HG02610 (cell line): Measurements from ENCODE around the gene TBX21.

Experiments
- ATAC-seq: cut with Tn5 transposase; IDR thresholded peaks from one replicate; pipeline ENCODE4 v1.9.1; 2021; ENCODE audit warnings: mild to moderate bottlenecking, moderate library complexity; ENCODE audit not compliant: unreplicated experiment

Gene TBX21

DNA sequence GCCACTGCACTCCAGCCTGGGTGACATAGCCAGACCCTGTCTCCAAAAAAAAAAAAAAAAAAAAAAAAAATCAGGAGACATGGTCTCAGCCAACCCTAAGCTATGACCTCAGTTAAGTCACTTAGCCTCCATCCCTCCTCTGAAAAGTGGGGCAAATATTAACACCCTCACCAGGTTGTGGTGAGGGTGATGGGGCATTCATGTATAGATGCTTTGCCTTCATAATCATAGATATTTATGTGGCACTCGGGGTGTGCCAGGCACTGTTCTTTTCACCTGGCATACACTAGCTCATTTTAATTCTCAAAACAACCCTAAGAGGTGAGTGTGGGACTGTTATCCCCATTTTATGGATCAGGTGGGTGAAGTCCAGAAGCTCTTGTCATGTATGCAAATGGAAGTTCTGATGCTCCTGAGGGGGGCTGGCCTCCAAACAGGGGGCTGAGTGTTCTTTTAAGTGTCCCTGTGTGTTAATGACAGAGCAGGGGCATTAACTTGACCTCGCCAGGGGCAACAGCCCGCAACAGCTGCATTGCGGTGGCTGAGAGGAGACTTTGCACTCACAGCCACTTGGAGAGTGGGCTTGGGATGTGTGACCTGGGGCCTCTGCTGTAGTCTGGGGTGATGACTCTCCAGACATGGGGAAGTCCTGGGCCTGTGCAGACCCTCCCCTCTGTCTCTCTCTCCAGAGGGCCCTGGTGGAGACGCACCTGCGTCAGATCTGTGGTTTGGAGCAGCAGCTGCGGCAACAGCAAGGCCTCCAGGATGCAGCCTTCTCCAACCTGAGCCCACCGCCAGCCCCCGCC is 34.9 kb upstream of the TBX21 start:
- no peak for ATAC-seq

DNA sequence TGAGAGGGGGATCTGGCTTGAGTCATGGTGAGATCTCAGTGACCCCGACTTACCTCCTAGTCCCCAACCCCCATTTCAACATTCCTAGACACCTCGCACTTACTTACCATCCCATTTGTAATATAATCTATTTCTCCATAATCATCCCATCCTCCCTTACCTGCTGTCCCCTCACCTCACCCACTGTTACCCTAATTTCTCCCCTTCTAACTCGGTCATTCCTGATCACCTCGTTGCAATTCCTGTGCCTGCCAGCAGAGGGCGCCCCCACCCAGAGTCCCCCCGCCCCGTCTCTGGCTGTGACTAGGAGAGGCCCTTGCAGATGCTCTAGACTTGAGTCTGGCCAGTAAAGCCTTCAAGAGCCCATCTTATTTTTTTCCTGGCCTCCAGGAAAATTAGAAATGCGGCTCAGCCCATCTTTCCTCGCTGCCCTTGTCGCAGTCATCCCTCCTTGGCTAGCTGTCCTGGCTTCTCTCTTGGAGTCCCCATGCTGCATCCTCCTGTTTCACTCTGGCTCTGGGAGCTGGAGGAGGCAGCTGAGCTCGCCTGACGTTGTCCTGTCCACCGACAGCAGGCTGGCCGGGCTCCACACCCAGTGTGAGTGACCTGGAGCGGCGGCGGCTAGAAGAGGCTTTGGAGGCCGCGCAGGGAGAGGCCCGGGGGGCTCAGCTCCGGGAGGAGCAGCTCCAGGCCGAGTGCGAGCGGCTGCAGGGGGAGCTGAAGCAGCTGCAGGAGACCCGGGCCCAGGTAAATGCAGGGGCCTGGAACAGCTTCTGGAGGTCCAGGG is 34.1 kb upstream of the TBX21 start:
- no peak for ATAC-seq

DNA sequence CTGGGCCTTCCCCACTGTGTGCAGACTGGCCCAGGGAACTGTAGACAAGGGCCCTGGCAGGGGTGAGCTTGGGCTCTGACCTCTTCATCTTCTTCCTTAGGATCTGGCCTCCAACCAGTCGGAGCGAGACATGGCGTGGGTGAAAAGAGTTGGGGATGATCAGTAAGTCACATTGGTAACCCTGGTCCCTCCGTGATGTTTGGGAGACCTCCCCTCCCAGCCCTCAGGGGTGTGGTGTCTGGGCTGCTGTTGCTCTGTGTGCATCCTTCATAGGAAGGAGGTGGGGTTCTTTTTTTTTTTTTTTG is 33.5 kb upstream of the TBX21 start:
- no peak for ATAC-seq

DNA sequence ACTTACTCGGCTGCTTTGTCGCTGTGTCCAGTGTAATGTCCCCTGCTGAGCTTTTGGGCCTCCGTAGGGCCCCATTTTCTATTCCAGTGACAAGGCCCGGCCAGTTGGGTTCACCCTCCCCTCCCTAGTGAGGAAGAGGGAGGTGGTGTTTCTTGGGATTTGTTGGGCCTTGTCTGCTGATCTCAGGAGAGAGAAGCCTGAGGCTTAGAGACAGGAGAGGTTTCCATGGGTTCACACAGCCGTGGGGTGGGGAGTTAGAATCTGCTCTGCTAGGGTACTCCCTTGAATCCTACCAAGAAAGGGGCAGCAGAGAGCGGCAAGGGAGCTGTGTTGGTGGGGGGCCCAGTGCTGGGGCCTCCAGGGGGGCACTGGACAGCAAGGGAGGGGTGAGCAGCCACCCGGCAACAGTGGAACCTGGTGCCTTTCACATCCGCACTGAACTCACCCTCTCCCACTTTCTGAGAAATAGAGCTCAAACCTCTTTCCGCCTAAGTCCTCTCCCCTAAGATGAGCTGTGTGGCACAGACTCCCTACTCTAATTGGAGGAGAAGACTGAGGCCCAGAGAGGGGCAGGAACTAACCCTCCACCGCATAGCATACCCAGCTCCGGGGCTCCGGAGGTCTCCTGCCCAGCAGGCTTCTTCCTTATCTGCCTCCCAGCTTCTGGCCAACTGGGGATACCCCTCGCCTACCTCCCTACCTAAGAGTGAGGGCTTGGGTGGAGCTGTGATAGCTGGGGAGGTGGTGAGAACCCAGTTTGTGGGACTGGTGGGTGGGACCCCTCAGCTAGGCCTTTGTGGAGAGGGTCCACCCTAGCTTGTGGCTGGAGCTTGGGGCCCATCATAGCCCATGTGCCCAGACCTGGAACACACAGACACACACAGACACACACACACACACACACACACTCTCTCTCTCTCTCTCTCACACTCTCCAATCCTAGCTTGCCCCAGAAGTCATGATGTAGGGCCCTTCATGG is 32.3 kb upstream of the TBX21 start:
- no peak for ATAC-seq

DNA sequence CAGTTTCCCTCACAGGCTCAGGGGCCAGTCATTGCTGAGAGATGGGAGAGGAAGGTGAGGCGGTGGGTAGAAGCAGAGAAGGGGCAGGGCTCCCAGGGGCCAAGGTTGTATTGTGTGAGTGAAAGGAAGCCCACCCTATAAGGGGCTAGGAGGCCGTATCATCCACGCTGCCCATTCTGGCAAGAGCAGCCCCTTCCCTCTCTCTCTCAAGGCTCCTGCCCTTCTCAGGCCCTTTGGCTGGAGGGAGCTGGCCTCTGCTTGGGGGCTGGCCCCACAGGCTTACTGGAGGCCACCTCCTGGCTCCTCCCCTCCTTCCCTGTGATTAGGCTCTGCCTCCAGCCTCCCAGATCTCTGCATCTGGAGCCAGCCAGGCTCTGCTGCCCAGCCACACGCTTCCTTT is 31.4 kb upstream of the TBX21 start:
- ATAC-seq: no peak

DNA sequence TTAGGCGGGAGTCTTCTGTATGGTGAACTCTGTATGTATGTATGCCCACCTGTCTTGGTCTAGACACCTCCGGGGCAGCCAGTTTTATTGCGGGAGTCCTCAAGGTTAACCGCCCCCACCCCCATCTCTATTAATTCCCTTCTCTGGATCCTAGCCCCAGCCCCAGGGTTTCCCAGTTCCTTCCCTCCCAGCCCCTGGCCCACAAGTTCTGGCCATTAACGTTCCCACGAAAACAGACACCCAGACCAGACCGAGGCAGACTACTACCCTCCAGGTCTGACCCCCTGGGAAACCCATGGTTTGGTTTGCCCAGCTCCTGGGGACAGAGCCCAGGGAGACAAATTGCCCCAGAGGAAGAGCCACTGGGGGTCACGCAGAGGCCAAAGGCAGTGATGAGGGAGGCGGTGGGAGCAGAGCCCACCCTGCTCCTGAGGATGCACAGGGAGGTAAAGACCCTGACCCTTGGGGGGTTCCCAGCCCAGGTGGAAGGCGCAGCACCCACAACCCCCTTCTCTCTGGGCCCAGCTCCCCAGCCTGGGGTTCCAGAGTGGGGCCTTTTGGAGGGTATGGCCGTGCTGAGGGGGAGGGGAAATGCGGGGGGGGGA is 30.5 kb upstream of the TBX21 start:
- ATAC-seq: no peak

DNA sequence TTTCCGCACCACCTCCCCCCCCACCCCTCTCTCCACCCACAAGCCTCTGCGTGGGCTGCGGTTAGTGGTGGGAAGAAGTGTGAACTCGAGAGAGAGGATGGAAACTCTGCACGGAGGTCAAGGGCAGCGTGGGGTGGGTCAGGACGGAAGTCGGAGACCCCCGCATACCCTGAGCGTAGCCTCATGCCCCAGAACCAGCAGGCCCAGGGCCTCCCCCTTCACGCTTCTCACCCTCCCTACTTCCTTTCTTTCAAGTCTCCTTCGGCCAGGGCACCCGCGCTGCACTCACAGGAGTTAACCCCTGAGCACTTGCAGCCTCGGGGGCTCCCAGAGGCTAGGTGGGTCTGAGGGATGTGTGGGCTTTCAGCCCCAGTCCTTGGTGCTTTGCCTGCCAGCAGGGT is 29.8 kb upstream of the TBX21 start:
- no peak for ATAC-seq

DNA sequence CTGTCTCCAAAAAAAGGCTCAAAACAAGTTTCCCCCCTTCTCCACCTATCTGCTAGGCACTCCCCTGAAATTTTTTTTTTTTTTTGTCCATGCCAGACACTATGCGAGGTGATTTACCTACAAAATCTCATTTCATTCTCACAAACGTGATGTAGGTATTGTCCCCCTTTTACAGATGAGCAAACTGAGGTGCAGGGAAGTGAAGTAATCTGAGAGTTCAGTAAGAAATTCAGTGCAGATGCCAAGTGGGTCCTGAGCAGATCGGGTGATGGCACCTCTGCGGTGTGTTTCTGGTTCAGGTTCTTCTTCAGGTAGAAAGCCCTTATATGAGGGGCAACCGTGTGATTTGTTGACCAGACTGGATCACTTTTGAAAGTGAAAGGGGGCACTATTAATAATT is 29.4 kb upstream of the TBX21 start:
- no peak for ATAC-seq

DNA sequence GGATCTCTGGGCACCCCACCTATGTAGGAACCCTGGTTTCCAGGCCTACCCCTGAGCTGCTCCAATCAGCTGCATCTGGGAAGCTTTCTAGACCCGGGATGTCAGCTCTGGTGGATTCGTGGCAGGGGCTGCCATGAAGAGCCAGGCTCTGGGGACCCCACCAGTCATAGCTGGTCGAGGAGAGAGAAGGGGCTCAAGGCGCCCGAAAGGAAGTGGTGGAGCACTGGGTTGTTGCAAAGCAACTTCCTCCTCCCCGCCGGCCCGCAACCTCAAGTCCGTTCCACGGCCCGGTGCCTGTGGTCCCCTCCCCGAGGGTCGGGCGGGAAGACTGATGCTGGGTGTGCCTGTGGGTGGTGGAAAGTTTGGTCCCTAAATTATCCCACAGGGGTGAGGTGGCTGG is 28.9 kb upstream of the TBX21 start:
- ATAC-seq: no peak

DNA sequence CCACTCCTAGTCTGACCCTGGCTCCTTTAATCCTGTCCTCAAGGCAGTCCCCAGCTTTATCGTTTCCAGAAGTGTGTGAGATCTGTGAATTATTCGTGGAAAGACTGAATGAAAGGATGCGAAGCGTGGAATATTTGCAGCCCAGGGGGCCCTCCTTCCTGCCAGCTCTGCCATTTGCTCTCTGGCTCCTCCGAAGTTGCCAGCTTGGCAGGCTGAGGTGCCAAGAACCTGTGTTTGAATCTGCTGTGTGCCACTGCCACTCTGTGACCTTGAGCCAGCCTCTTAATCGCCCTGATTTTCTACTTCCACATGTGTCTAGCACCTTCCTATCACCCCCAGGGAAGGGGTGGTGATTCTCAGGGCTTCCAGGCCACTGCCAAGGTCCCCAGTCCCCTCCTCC is 28.3 kb upstream of the TBX21 start:
- ATAC-seq: no peak

DNA sequence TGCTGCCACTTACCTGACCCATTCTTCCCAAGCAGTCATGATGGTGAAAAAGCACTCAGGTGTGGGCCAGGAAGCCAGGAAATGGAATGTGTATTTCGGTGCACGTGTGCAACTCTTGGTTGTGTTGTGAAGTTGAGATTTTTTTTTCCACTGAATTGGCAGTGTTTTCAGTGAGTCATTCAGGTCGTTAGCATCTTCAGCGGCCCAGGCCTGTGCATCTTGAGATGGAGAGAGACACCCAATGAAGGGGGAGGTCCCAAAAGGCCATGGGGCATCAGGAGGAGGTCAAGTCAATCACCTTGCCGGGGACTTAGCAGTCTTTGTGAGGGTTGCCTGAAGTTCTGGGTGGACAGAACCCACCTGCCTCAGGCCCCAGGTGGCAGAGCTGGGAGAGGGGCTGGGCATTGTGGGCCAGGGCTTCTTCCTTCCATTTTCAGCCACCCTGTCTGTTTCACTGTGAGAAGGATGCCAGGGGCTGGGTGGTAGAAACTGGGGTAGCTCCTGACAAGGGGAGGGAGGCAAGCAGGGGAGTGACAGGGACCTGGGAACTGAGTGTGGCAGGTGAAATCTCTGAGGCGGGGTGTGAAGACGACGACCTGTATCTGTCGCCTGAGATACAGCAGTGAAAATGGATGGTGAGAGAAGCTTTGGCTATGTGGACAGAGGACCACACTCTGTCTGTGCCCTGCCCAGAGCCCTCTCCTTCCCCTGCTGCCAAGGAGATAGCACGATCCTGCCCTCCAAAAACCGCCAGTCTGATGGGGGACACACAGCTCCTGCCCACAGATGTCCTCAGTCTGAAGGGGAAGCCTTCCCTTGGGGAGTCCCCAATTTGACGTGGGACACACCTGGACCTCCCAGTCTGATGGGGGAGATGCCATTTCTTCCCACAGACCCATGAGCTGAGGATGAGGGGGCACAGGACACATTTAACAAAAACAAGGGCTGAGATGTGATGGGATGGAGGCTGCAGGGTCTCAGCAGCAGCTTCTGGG is 27.2 kb upstream of the TBX21 start:
- ATAC-seq: no peak

DNA sequence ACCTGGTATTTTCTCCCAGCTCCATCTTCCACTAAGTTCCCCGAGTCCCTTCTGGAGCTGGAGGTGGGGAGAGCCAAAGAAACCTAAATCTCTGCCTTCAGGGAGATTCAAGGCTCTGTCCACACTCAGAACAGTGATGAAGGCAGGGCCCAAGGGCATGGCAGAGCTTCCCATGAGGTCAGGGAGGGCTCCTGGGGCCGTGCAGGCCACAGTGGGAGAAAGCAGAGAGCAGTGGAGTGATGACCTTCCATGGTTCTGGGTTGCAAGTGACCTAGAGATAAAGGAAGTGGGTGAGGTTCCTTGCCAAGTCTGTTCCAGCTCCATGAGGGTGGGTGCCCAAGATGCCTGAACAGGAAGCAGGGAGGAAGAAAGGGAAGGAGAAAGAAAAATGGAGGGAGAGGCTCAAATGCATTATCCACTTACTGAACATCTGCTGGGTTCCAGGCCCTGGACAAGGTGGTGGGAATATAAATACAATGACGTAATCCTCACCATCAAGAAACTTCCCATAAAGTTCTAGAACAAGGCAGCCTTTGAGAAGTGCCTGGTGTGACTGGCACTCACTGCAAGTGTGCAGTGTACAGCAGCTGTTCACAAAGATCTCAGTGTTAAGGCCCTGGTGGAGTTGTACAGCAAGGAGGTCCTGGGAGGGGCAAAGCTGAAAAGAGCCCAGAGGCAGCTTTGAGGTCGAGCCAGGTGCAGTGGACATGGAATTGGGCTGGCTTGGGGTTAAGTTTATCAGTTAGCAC is 25.8 kb upstream of the TBX21 start:
- no peak for ATAC-seq

DNA sequence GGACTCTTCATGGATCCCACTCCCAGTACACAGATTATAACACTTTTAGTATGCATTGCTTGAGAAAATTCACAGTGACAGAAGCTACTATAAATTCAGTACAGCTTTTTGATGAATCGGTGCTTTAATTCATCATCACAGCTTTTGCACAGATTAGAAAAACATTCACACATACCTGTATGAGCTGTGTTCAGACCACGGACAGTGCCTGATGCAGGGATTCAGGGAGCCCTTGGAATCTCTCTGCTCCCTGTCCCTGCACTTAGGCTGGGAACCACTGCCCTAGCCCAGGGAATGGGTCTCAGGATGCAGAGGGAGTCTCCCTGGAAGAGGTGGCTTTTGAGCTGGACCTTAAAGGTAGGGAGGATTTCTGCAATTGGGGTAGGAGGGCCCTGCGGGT is 25.2 kb upstream of the TBX21 start:
- no peak for ATAC-seq

DNA sequence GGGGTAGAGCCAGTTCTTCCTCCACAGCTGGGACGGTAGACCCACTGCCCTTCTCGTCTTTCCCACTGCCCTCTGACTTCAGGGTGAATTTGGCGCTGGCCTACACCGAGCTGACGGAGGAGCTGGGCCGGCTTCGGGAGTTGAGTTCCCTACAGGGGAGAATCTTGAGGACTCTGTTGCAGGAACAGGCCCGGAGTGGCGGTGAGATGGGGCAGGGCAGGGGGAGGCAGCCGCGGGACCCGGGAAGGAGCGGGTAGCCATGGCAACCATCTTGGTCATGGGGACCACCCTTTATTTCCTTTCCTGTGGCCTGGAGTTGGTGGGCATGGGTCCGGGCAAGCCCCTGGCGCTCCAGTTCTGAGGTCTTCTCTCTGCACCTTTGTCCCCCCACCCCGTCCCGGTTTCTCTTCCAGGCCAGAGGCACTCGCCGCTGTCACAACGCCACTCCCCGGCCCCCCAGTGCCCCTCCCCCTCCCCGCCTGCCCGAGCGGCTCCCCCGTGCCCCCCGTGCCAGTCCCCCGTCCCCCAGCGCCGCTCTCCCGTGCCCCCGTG is 24.6 kb upstream of the TBX21 start:
- ATAC-seq: no peak

DNA sequence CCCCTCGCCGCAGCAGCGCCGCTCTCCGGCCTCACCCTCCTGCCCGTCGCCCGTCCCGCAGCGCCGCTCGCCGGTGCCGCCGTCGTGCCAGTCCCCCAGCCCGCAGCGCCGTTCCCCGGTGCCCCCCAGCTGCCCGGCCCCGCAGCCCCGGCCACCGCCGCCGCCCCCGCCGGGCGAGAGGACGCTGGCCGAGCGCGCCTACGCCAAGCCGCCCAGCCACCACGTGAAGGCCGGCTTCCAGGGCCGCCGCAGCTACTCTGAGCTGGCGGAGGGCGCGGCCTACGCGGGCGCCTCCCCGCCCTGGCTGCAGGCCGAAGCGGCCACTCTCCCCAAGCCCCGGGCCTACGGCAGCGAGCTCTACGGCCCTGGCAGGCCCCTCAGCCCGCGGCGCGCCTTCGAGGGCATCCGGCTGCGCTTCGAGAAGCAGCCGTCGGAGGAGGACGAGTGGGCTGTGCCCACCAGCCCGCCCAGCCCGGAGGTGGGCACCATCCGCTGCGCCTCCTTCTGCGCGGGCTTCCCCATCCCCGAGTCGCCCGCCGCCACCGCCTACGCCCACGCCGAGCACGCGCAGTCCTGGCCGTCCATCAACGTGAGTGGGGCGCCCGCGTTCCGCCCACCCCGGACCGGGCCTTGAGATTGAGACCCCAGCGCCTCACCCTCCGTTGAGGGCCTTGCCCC is 24.0 kb upstream of the TBX21 start:
- no peak for ATAC-seq

DNA sequence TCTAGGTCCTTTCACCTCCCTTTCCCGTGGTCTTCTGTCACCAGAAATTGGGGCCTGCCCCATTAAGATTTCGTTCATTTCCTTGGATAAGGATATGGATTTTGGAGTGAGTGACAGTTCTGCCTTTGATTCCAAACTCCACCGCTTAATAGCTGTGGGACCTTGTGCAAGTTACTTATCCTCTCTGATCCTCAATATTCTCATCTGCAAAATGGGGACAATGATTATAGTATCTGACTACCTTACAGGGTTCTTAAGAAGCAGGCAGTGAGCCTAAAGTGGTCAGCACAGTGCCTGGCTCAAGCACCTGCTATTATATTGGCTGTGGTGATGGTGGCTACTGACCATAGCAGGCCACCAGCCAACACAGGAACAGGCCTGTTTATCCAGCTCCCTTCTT is 23.4 kb upstream of the TBX21 start:
- no peak for ATAC-seq

DNA sequence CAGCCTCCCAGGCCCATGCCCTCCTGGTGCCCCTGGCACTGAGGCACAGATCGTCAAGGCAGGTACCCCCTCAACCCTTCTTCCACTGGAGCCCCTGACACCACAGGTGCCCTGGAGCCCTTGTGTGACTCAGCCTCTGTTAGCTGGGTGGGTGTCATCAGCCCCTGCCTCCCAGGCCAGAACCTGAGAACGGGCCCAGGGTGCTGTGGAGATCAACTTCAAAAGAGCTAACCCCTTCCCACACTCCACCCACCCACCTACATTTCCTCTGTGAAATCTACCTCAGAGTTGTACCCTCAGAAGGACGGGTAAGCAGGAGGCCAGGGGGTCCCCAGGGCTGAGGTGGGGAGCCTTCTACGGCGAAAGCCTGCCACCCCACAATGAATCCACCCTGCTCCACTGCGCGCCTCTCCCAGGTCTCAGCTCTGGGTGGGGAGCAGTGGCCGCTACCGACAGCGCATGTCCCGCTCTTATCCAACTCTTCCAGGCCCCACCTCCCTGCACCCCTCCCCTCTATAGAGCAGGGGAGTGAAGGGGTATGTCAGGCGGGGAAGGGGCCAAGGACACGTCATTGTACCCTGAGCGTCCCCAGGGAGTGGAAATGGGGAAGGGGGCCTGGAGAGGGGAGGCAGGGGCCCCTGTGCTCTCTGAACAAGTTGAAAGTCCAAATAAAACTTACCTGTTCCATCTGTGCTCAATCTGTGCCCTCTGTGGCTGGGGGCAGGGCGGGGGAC is 21.5 kb upstream of the TBX21 start:
- no peak for ATAC-seq
